Motor neuron (in vitro differentiated cells): ENCODE results near the gene PRDM16. TPM values are rescaled to one million over a fixed set of nuclear protein-coding genes. Genes with fewer than 3 reads are reported as not detected.

Experiments used
- ATAC-seq, 8 experiments: fragments of 200-7000 bp; cut with Tn5 transposase; replicated peaks in 6 of 8; 2 replicates each; pipeline ENCODE4 v1.8.0; 2021; ENCODE audit warnings: mild to moderate bottlenecking in 8 of 8, moderate library complexity in 8 of 8
- H3K27ac ChIP-seq, 2 donors: fragments of 250-450 bp; sonication (Bioruptor Pico); 2 replicates each; pipeline ENCODE4 v1.9.0; 2021; ENCODE audit warnings: antibody characterized with exemption in 2 of 2, mild to moderate bottlenecking in 2 of 2, moderate library complexity in 1 of 2
- H3K4me1 ChIP-seq, 2 donors: fragments of 250-450 bp; sonication (Bioruptor Pico); replicated peaks in 1 of 2; 2 replicates each; pipeline ENCODE4 v1.6.1; 2021; ENCODE audit warnings: antibody characterized with exemption in 2 of 2, mild to moderate bottlenecking in 2 of 2, moderate library complexity in 1 of 2
- H3K4me3 ChIP-seq, 5 donors: fragments of 250-450 bp; sonication (Bioruptor Pico); 2 replicates each; pipeline ENCODE4 v1.9.0; 2021; ENCODE audit warnings: antibody characterized with exemption in 5 of 5, mild to moderate bottlenecking in 5 of 5, moderate library complexity in 4 of 5
- WGBS, 10 experiments: fragments of 450-650 bp; shearing (Covaris generic); methylation state at CpG; one replicate each; pipeline ENCODE4 v1.0.0; 2022; 5-methylcytosine and 5-hydroxymethylcytosine counted together
- in situ Hi-C, 9 experiments: fragments of 400-800 bp; cut with MboI; loops; one replicate each; pipeline ENCODE4 v1.15.0; 2021; ENCODE audit warnings: low sequenced_read_pairs in 9 of 9, low pct_unique_long_range_greater_than_20kb in 2 of 9; ENCODE audit not compliant: unreplicated experiment in 9 of 9
- total RNA-seq, 8 experiments: library from RNA; unstranded; fragments of 300-600 nt; gene quantifications; 2 replicates each; pipeline versions ENCODE4 v1.2.3 to v1.2.4, GENCODE V29; 2022

PRDM16 gene
- total RNA-seq, 8 experiments from 2014 or later: 0.18 to 2.9 (median 0.42) TPM

GRCh38 chr1:3027611-3028371 lies 41.2 kb upstream of the PRDM16 start:
- Histone ChIP-seq H3K27ac (no peak overlapping the region), H3K4me3 (no peak overlapping the region), H3K4me1 (peaks cover 0 to 8% of the 10 kb centered on the region in 2 donors)
- WGBS, 10 experiments: 71 to 100% (median 81%) methylated on average over 1 to 19 of the region's 20 CpGs; no CpG with 5 or more reads in 6 of the 10 experiments
- no peak for ATAC-seq
- in situ Hi-C loops: no loop called here

- no peak overlapping the region for H3K27ac ChIP-seq
- H3K4me1 ChIP-seq: peaks cover 0 to 8% of the 10 kb centered on the region in 2 donors
- no peak for ATAC-seq
- in situ Hi-C loops: no loop called here
- no peak overlapping the region for H3K4me3 ChIP-seq
- 6 to 100% (median 67%) methylated on average over 1 to 13 of the region's 32 CpGs; no CpG with 5 or more reads in 3 of the 10 experiments for WGBS, 10 experiments
Measured at GRCh38 chr1:3028531-3029282, 40.3 kb upstream of the PRDM16 start.

GRCh38 chr1:3029481-3029961 lies 39.5 kb upstream of the PRDM16 start:
- Histone ChIP-seq H3K4me1 (peaks cover 0 to 8% of the 10 kb centered on the region in 2 donors), H3K27ac (no peak overlapping the region), H3K4me3 (no peak overlapping the region)
- WGBS, 10 experiments: 14 to 87% (median 72%) methylated on average over 1 to 7 of the region's 11 CpGs; no CpG with 5 or more reads in 6 of the 10 experiments
- in situ Hi-C loops: no loop called here
- no peak for ATAC-seq

GRCh38 chr1:3029991-3030662 lies 38.9 kb upstream of the PRDM16 start:
- Histone ChIP-seq H3K4me1 (peaks cover 0 to 8% of the 10 kb centered on the region in 2 donors), H3K4me3 (no peak overlapping the region), H3K27ac (no peak overlapping the region)
- WGBS, 10 experiments: 31 to 85% (median 72%) methylated on average over 7 to 16 of the region's 32 CpGs; no CpG with 5 or more reads in 6 of the 10 experiments
- in situ Hi-C loops: no loop called here
- ATAC-seq: no peak

- 55 to 81% (median 70%) methylated on average over 4 to 12 of the region's 22 CpGs; no CpG with 5 or more reads in 3 of the 10 experiments for WGBS, 10 experiments
- H3K4me3 ChIP-seq: no peak overlapping the region
- no peak for ATAC-seq
- H3K27ac ChIP-seq: no peak overlapping the region
- peaks cover 0 to 8% of the 10 kb centered on the region in 2 donors for H3K4me1 ChIP-seq
- in situ Hi-C loops: no loop called here
Measured at GRCh38 chr1:3030663-3031381, 38.2 kb upstream of the PRDM16 start.

GRCh38 chr1:3031401-3032221 lies 37.4 kb upstream of the PRDM16 start:
- H3K4me1 ChIP-seq: peaks cover 0 to 6% of the 10 kb centered on the region in 2 donors
- no peak overlapping the region for H3K27ac ChIP-seq
- no peak overlapping the region for H3K4me3 ChIP-seq
- no peak for ATAC-seq
- in situ Hi-C loops: no loop called here
- WGBS, 10 experiments: 18 to 66% (median 64%) methylated on average over 4 to 12 of the region's 35 CpGs; no CpG with 5 or more reads in 6 of the 10 experiments

DNA sequence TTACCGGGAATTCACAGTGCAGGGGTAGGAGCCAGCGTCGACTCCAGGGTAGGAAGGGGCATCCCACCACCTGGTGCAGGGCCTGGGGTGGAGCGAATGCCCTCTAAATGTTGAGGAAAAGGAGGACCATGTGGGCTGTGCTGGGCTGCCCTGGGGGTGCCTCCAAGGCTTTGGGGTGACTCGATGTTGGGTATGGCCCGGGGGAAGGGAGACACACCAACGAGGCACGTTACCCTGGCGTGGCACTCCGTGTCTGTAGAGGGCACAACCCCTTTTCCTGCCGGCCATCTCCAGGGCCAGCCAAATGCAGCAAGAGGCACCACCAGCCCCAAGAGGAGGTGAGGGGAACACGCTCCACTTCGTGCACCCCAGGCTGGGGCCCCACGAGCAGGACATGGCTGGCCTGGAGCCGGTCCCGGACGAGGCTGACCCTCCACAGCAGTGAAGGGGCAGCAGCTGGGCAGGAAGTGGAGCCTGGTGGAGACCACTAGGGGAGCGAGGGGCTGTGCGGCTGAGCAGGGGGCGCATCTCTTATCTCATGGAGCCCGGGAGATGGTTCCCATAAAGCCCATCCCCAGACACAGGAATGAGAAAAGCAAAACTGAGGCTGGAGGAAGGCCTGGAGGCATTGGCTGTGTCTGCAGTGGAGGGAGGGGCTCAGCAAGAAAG lies 36.5 kb upstream of the PRDM16 start:
- WGBS, 10 experiments: 0 to 80% (median 68%) methylated on average over 1 to 13 of the region's 21 CpGs; no CpG with 5 or more reads in 5 of the 10 experiments
- Histone ChIP-seq H3K4me3 (no peak overlapping the region), H3K27ac (no peak overlapping the region), H3K4me1 (no peaks in the 10 kb centered on the region)
- in situ Hi-C loops: no loop called here
- no peak for ATAC-seq

- no peaks in the 10 kb centered on the region for H3K4me1 ChIP-seq
- 64 to 97% (median 73%) methylated on average over 4 to 14 of the region's 25 CpGs; no CpG with 5 or more reads in 5 of the 10 experiments for WGBS, 10 experiments
- H3K27ac ChIP-seq: no peak overlapping the region
- in situ Hi-C loops: no loop called here
- no peak overlapping the region for H3K4me3 ChIP-seq
- no peak for ATAC-seq
Measured at GRCh38 chr1:3033040-3033789, 35.8 kb upstream of the PRDM16 start.

DNA sequence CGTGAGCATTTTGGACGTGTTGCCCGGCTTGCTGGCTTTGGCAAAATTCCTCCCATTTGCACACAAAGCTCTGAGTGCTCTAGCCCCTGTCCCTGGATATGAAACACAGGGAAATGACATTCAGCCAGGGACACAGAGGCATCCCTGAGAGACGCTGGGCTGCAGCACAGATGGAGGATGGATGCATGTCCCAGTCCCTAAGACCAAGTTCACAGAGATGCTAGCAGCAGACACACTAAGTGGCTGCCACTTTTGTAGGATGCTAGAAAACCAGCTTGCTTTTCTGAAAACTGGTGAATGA lies 35.3 kb upstream of the PRDM16 start:
- Histone ChIP-seq H3K4me1 (no peaks in the 10 kb centered on the region), H3K4me3 (no peak overlapping the region), H3K27ac (no peak overlapping the region)
- in situ Hi-C loops: no loop called here
- 20 to 70% (median 57%) methylated on average over 1 to 4 of the region's 4 CpGs; no CpG with 5 or more reads in 4 of the 10 experiments for WGBS, 10 experiments
- ATAC-seq: no peak

DNA sequence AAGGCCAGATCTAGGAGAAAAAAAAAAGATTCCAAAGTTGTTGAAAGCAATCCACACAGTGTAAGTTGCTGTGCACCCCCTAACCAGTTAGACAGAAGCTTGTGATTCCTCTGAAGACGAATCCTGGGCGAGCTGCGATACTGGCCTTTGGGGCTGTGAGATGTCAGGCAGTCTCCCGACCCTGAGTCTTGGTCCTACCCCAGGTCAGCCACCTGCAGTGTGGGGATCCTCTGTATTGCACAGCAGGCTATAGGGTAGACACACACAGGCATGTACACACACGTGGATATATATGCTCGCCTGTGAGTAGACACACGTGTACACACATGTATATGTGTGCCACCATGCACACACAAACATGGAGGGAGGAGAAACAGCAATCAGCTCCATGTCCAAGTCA lies 34.8 kb upstream of the PRDM16 start:
- no peak overlapping the region for H3K27ac ChIP-seq
- WGBS, 10 experiments: 0 to 82% (median 48%) methylated on average over 2 to 7 of the region's 7 CpGs; no CpG with 5 or more reads in 2 of the 10 experiments
- in situ Hi-C loops: no loop called here
- H3K4me3 ChIP-seq: no peak overlapping the region
- no peak for ATAC-seq
- H3K4me1 ChIP-seq: no peaks in the 10 kb centered on the region
